Brain microvascular endothelial cell (primary cell): ENCODE results near the gene PHLDA1.

Experiments
- DNase-seq: peaks from one replicate; pipeline ENCODE4 v3.0.0-alpha.2; 2020
- H3K27ac ChIP-seq: fragments of 250-450 bp; sonication (Bioruptor Pico); 2 replicates; pipeline ENCODE4 v1.5.1; 2020; ENCODE audit warnings: mild to moderate bottlenecking, moderate library complexity
- H3K27me3 ChIP-seq: fragments of 250-450 bp; sonication (Bioruptor Pico); replicated peaks from 2 replicates; pipeline ENCODE4 v1.5.1; 2020; ENCODE audit warnings: mild to moderate bottlenecking
- H3K36me3 ChIP-seq: fragments of 250-450 bp; sonication (Bioruptor Pico); replicated peaks from 2 replicates; pipeline ENCODE4 v1.5.1; 2020; ENCODE audit warnings: mild to moderate bottlenecking
- H3K4me3 ChIP-seq: 2 replicates; pipeline ENCODE4 v1.5.1; 2011; ENCODE audit warnings: low read depth, mild to moderate bottlenecking, control low read depth, low read length, moderate library complexity
- CTCF ChIP-seq: IDR thresholded peaks from 2 replicates; pipeline ENCODE4 v1.5.1; 2011; ENCODE audit warnings: low read depth, mild to moderate bottlenecking, moderate library complexity, low read length, control low read depth, inconsistent platforms; ENCODE audit errors: missing control alignments
- in situ Hi-C: cut with HindIII; loops from 2 replicates; pipeline ENCODE4 v1.10.0; 2017; ENCODE audit warnings: low sequenced_read_pairs, low pct_ligation_motif_present

The PHLDA1 gene

GRCh38 chr12:76024942-76025600 is 6.5 kb downstream of the PHLDA1 start:
- Histone ChIP-seq H3K27me3 (no peaks in the 10 kb centered on the region), H3K4me3 (no peak overlapping the region), H3K27ac (peak overlapping the region; percentile 98), H3K36me3 (peaks cover 25% of the 10 kb centered on the region)
- TF ChIP-seq CTCF, result no peak
- in situ Hi-C loops, result loop anchor here (25.0 kb wide), 1 partner anchor 488 kb away; no protein-coding TSS in a partner anchor
- DNase-seq, result peak; percentile 68

- Histone ChIP-seq H3K4me3 (no peak overlapping the region), H3K27ac (peak overlapping the region; percentile 98), H3K27me3 (no peaks in the 10 kb centered on the region), H3K36me3 (peaks cover 16% of the 10 kb centered on the region)
- in situ Hi-C loops, result no loop called here
- peak; percentile 7 for TF ChIP-seq CTCF
- DNase-seq, result peak; percentile 50
These were observed 7.3 kb downstream of the PHLDA1 start for GRCh38 chr12:76024102-76024781.

GRCh38 chr12:76023069-76023690 is 8.4 kb downstream of the PHLDA1 start:
- H3K27ac ChIP-seq, result peak overlapping the region; percentile 99
- H3K27me3 ChIP-seq, result no peaks in the 10 kb centered on the region
- DNase-seq, result no peak
- H3K4me3 ChIP-seq, result no peak overlapping the region
- no peak for TF ChIP-seq CTCF
- in situ Hi-C loops, result no loop called here
- H3K36me3 ChIP-seq, result peaks cover 6% of the 10 kb centered on the region

GRCh38 chr12:76022506-76022905 is 9.1 kb downstream of the PHLDA1 start:
- in situ Hi-C loops, result no loop called here

More at GRCh38 chr12:76022506-76022905, 9.1 kb downstream of the PHLDA1 start:
- TF ChIP-seq CTCF, result no peak
- no peak overlapping the region for H3K4me3 ChIP-seq
- DNase-seq, result no peak
- H3K36me3 ChIP-seq, result peaks cover 3% of the 10 kb centered on the region
- peak overlapping the region; percentile 99 for H3K27ac ChIP-seq
- no peaks in the 10 kb centered on the region for H3K27me3 ChIP-seq
